ENCODE data around the gene TMEM14B. TPM values are rescaled to one million over a fixed set of nuclear protein-coding genes. Genes with fewer than 3 reads are reported as not detected.

TMEM14B gene
- total and polyA plus RNA-seq, 9 of the 15 experiments (the other 6 are each of a cell fraction or from before 2014, with no cell fraction given) = 174 to 862 (median 263) TPM

- TF ChIP-seq, protein P1, sequence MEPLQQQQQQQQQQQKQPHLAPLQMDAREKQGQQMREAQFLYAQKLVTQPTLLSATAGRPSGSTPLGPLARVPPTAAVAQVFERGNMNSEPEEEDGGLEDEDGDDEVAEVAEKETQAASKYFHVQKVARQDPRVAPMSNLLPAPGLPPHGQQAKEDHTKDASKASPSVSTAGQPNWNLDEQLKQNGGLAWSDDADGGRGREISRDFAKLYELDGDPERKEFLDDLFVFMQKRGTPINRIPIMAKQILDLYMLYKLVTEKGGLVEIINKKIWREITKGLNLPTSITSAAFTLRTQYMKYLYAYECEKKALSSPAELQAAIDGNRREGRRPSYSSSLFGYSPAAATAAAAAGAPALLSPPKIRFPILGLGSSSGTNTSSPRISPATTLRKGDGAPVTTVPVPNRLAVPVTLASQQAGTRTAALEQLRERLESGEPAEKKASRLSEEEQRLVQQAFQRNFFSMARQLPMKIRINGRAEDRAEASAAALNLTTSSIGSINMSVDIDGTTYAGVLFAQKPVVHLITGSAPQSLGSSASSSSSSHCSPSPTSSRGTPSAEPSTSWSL (CRISPR knock-in tag; IDR thresholded peaks at IDR 0.05; ENCODE audit: borderline replicate concordance) = no peak
- TF ChIP-seq PYGO2 (tag; IDR thresholded peaks at IDR 0.05) (no peak), PCBP1 (IDR thresholded peaks at IDR 0.05; ENCODE audit: low read depth, low read length, poor library complexity, severe bottlenecking) (no peak), ELF4 (CRISPR knock-in tag; IDR thresholded peaks at IDR 0.05) (no peak), KDM4B (IDR thresholded peaks at IDR 0.05; ENCODE audit: borderline replicate concordance in 2 of 2, low read depth in 1 of 2) (0 out of 4 replicates have a peak, but pooled peaks of 1 of the 2 experiments have one; percentile 58), CHAMP1 (IDR thresholded peaks at IDR 0.05) (no peak), ZNF395 (CRISPR knock-in tag; IDR thresholded peaks at IDR 0.05) (no peak), ZC3H11A (IDR thresholded peaks at IDR 0.05; ENCODE audit: low read depth, low read length) (no peak), SMAD4 (CRISPR knock-in tag; conservative IDR thresholded peaks at IDR 0.05) (peak; percentile 47), NCOA4 (IDR thresholded peaks at IDR 0.05; ENCODE audit: partially characterized antibody) (no peak), E2F3 (CRISPR knock-in tag; IDR thresholded peaks at IDR 0.05) (no peak), NR3C1 (CRISPR knock-in tag; IDR thresholded peaks at IDR 0.05) (no peak), MYC (IDR thresholded peaks at IDR 0.05; ENCODE audit: low read depth, low read length) (peak; percentile 97), MYC (CRISPR knock-in tag; IDR thresholded peaks at IDR 0.05; ENCODE audit: borderline replicate concordance, low read depth) (no peak), HDGF (IDR thresholded peaks at IDR 0.05) (no peak), POLR3G (IDR thresholded peaks at IDR 0.05; ENCODE audit: extremely low read depth, insufficient read length, insufficient replicate concordance) (no peak), ARHGAP35 (IDR thresholded peaks at IDR 0.05; ENCODE audit: partially characterized antibody) (no peak), ILF3 (IDR thresholded peaks at IDR 0.05; ENCODE audit: borderline replicate concordance) (no peak), SREBF1 (IDR thresholded peaks at IDR 0.05; ENCODE audit: borderline replicate concordance, low read depth, low read length) (no peak), PHTF2 (CRISPR knock-in tag; IDR thresholded peaks at IDR 0.05) (no peak), RBBP5 (IDR thresholded peaks at IDR 0.05; ENCODE audit: borderline replicate concordance, insufficient read depth, low read length, poor library complexity, severe bottlenecking) (peak; percentile 65)
- TF ChIP-seq, protein P2, sequence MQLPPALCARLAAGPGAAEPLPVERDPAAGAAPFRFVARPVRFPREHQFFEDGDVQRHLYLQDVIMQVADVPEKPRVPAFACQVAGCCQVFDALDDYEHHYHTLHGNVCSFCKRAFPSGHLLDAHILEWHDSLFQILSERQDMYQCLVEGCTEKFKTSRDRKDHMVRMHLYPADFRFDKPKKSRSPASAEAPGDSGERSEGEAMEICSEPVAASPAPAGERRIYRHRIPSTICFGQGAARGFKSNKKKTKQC (CRISPR knock-in tag; IDR thresholded peaks at IDR 0.05) = peak; percentile 65; the same call in 1 of the 2 replicates
Observed at GRCh38 chr6:10722820-10723566, 24.6 kb upstream of the TMEM14B start, which contains the start of gene TMEM14C (continued).
